B cell (primary cell): Measurements from ENCODE around the gene ZNF358.

ENCODE experiments used
- CTCF ChIP-seq: fragments of 200-600 bp; IDR thresholded peaks from one replicate; pipeline ENCODE4 v1.8.0; 2022; ENCODE audit warnings: antibody characterized with exemption, mild to moderate bottlenecking
- EZH2 ChIP-seq: IDR thresholded peaks from 2 replicates; pipeline ENCODE4 v1.6.1; 2012; ENCODE audit warnings: borderline replicate concordance, low read depth, mild to moderate bottlenecking, moderate library complexity, low read length; ENCODE audit not compliant: insufficient read depth, poor library complexity, severe bottlenecking

GRCh38 chr19:7509625-7510024, 6.3 kb upstream of the ZNF358 start:
- TF ChIP-seq CTCF (no peak), EZH2 (no peak)
